SK-N-SH (cell line): ENCODE results near the gene SLAMF1. TPM values are rescaled to one million over a fixed set of nuclear protein-coding genes. Genes with fewer than 3 reads are reported as not detected.

ENCODE experiments used
- CTCF ChIA-PET: fragments of 300-600, 350-600 bp; formaldehyde crosslinking; extraction: SDS; loops from one replicate; lab custom pipeline; 2021; lab: Yijun Ruan, JAX
- POLR2A ChIA-PET: fragments of 350-600 bp; sonication (Branson Sonifier 250); formaldehyde crosslinking; extraction: SDS; loops from one replicate; lab custom pipeline; 2020; ENCODE audit warnings: antibody characterized with exemption, inconsistent platforms; lab: Yijun Ruan, JAX
- DNase-seq: peaks from one replicate; pipeline ENCODE4 v3.0.0; 2012
- H2AFZ ChIP-seq: fragments of 200-600 bp; sonication (generic); 2 replicates; pipeline ENCODE4 v1.8.1; 2016; ENCODE audit warnings: antibody characterized with exemption, mild to moderate bottlenecking, low read depth
- H3F3A ChIP-seq: fragments of 200-600 bp; sonication (generic); replicated peaks from 2 replicates; pipeline ENCODE3; 2016; ENCODE audit warnings: antibody characterized with exemption, mild to moderate bottlenecking; ENCODE audit not compliant: insufficient read depth
- H3K27ac ChIP-seq, 2 experiments: fragments of 200-500 bp in 1 of 2; fragments of 200-600 bp in 1 of 2; sonication (Bioruptor generic) in 1 of 2; sonication (generic), shearing (Covaris generic) in 1 of 2; 2 replicates each; pipeline versions ENCODE4 v1.5.1 to v1.6.1; 2014 to 2016; ENCODE audit warnings: low read depth in 2 of 2, inconsistent platforms in 1 of 2, low read length in 1 of 2, mild to moderate bottlenecking in 1 of 2, mixed read lengths in 1 of 2
- H3K27me3 ChIP-seq: fragments of 200-600 bp; sonication (generic), shearing (Covaris generic); 2 replicates; pipeline ENCODE4 v1.6.1; 2016; ENCODE audit warnings: mixed run types; ENCODE audit not compliant: insufficient read depth
- H3K36me3 ChIP-seq, 2 experiments: fragments of 200-500 bp in 1 of 2; fragments of 200-600 bp in 1 of 2; sonication (Bioruptor generic) in 1 of 2; sonication (generic) in 1 of 2; replicated peaks in 1 of 2; 2 replicates each; pipeline versions ENCODE3 to v1.5.1; 2014 to 2016; ENCODE audit warnings: low read length in 1 of 2, mild to moderate bottlenecking in 1 of 2; ENCODE audit not compliant: insufficient read depth in 2 of 2, control insufficient read depth in 1 of 2
- H3K4me1 ChIP-seq, 2 experiments: fragments of 200-500 bp in 1 of 2; fragments of 200-600 bp in 1 of 2; sonication (Bioruptor generic) in 1 of 2; sonication (generic), shearing (Covaris generic) in 1 of 2; 2 replicates each; pipeline versions ENCODE4 v1.5.1 to v1.6.1; 2014 to 2016; ENCODE audit warnings: low read depth in 1 of 2, low read length in 1 of 2, mixed run types in 1 of 2; ENCODE audit not compliant: insufficient read depth in 2 of 2, control insufficient read depth in 1 of 2
- H3K4me2 ChIP-seq: fragments of 200-600 bp; sonication (generic), shearing (Covaris generic); 2 replicates; pipeline ENCODE4 v1.6.1; 2017; ENCODE audit warnings: mixed run types
- H3K4me3 ChIP-seq, 2 experiments: fragments of 200-500 bp in 1 of 2; fragments of 200-600 bp in 1 of 2; sonication (Bioruptor generic) in 1 of 2; sonication (generic), shearing (Covaris generic) in 1 of 2; 2 replicates each; pipeline versions ENCODE4 v1.5.1 to v1.8.1; 2014 to 2016; ENCODE audit warnings: low read depth in 2 of 2, inconsistent platforms in 1 of 2, low read length in 1 of 2, mild to moderate bottlenecking in 1 of 2, mixed read lengths in 1 of 2, moderate library complexity in 1 of 2
- H3K79me2 ChIP-seq: fragments of 200-600 bp; sonication (generic); 2 replicates; pipeline ENCODE4 v1.8.1; 2017; ENCODE audit warnings: mild to moderate bottlenecking; ENCODE audit not compliant: insufficient read depth
- H3K9ac ChIP-seq: fragments of 200-600 bp; sonication (generic); 2 replicates; pipeline ENCODE4 v1.6.1; 2017; ENCODE audit warnings: mixed run types
- H3K9me2 ChIP-seq: fragments of 200-600 bp; sonication (generic); 2 replicates; pipeline ENCODE4 v1.6.1; 2017; ENCODE audit warnings: mixed run types
- H3K9me3 ChIP-seq: fragments of 200-600 bp; sonication (generic); 2 replicates; pipeline ENCODE4 v1.6.1; 2017; ENCODE audit warnings: mixed run types, mild to moderate bottlenecking, moderate library complexity
- H4K20me1 ChIP-seq: fragments of 200-600 bp; sonication (generic); 2 replicates; pipeline ENCODE4 v1.6.1; 2017; ENCODE audit warnings: mild to moderate bottlenecking, mixed run types; ENCODE audit not compliant: insufficient read depth
- CHD2 ChIP-seq: fragments of 150-350 bp; IDR thresholded peaks from 2 replicates; pipeline ENCODE4 v1.6.1; 2018; ENCODE audit warnings: low read length; ENCODE audit not compliant: partially characterized antibody
- EZH2phosphoT487 ChIP-seq: fragments of 200-600 bp; sonication (generic); IDR thresholded peaks from 2 replicates; pipeline ENCODE4 v1.6.1; 2017; ENCODE audit warnings: low read depth, mixed run types, mild to moderate bottlenecking, antibody characterized with exemption, moderate library complexity, borderline replicate concordance
- FOXJ3 ChIP-seq: sonication (generic); formaldehyde crosslinking; IDR thresholded peaks from 2 replicates; pipeline ENCODE4 v1.5.1; 2020; ENCODE audit warnings: mild to moderate bottlenecking, missing genetic modification reagents
- GATA2 ChIP-seq: sonication (generic); formaldehyde crosslinking; IDR thresholded peaks from 2 replicates; pipeline ENCODE4 v1.5.0; 2020; ENCODE audit warnings: mild to moderate bottlenecking, missing genetic modification reagents
- IRF3 ChIP-seq: fragments of 150-350 bp; IDR thresholded peaks from 2 replicates; pipeline ENCODE4 v1.6.1; 2016; ENCODE audit warnings: mild to moderate bottlenecking, low read depth, low read length
- NFIC ChIP-seq: IDR thresholded peaks from 2 replicates; pipeline ENCODE4 v1.4.0; 2012; ENCODE audit warnings: borderline replicate concordance
- RAD21 ChIP-seq: IDR thresholded peaks from 2 replicates; pipeline ENCODE4 v1.6.1; 2012; ENCODE audit warnings: mild to moderate bottlenecking, low read length
- REST ChIP-seq: IDR thresholded peaks from 2 replicates; pipeline ENCODE4 v1.6.1; 2012; ENCODE audit warnings: mild to moderate bottlenecking, low read depth, low read length, moderate library complexity
- RFX5 ChIP-seq: IDR thresholded peaks from 2 replicates; pipeline ENCODE4 v1.6.1; 2012; ENCODE audit warnings: mild to moderate bottlenecking, improper control_type of control experiment, low read length
- SIN3A ChIP-seq: IDR thresholded peaks from 2 replicates; pipeline ENCODE4 v1.6.1; 2012; ENCODE audit warnings: low read depth, mild to moderate bottlenecking, low read length, moderate library complexity, borderline replicate concordance
- SMC3 ChIP-seq: IDR thresholded peaks from 2 replicates; pipeline ENCODE4 v1.6.1; 2012; ENCODE audit warnings: low read depth, low read length, improper control_type of control experiment
- WGBS: methylation state at CpG from one replicate; pipeline ENCODE4 v1.1.6; 2017; ENCODE audit warnings: low lambda C conversion rate; 5-methylcytosine and 5-hydroxymethylcytosine counted together
- polyA plus RNA-seq, 3 experiments: library from polyadenylated mRNA; depleted of rRNA; stranded (reverse); fragments of >200 nt; gene quantifications; 2 replicates each; pipeline ENCODE4 v1.2.3, GENCODE V29; 2012

Gene SLAMF1
- polyA plus RNA-seq, 1 of the 3 experiments (the other 2 are of a cell fraction): not detected

- Histone ChIP-seq H3K4me3 (no peak overlapping the region), H3K79me2 (no peaks in the 10 kb centered on the region), H3K36me3 (no peaks in the 10 kb centered on the region), H4K20me1 (no peaks in the 10 kb centered on the region), H3K9ac (no peak overlapping the region), H3K27ac (no peak overlapping the region), H3K4me1 (no peaks in the 10 kb centered on the region), H3K9me2 (no peaks in the 10 kb centered on the region), H3K27me3 (peaks cover 7% of the 10 kb centered on the region; the same call in 1 of the 2 replicates), H3K9me3 (peaks cover 3% of the 10 kb centered on the region; the same call in 1 of the 2 replicates), H3F3A (no peaks in the 10 kb centered on the region), H3K4me2 (no peak overlapping the region), H2AFZ (no peak overlapping the region)
- CTCF ChIA-PET: no interaction called here
- no peak for DNase-seq
- WGBS: 6% methylated on average over 4 of the region's 4 CpGs
- POLR2A ChIA-PET: no interaction called here
- TF ChIP-seq CHD2 (no peak), IRF3 (no peak), NFIC (no peak), GATA2 (no peak), REST (no peak), EZH2phosphoT487 (no peak), RFX5 (no peak)
Measured at GRCh38 chr1:160670701-160671100, 23.9 kb upstream of the SLAMF1 start.

GRCh38 chr1:160669802-160670201 is 23.0 kb upstream of the SLAMF1 start:
- Histone ChIP-seq H3K9me3 (peaks cover 3% of the 10 kb centered on the region; the same call in 1 of the 2 replicates), H2AFZ (no peak overlapping the region), H3K4me3 (no peak overlapping the region), H3K27me3 (peaks cover 7% of the 10 kb centered on the region; the same call in 1 of the 2 replicates), H3F3A (no peaks in the 10 kb centered on the region), H3K9ac (no peak overlapping the region), H4K20me1 (no peaks in the 10 kb centered on the region), H3K4me2 (no peak overlapping the region), H3K36me3 (no peaks in the 10 kb centered on the region), H3K4me1 (no peaks in the 10 kb centered on the region), H3K9me2 (no peaks in the 10 kb centered on the region), H3K79me2 (no peaks in the 10 kb centered on the region), H3K27ac (no peak overlapping the region)
- CTCF ChIA-PET: no interaction called here
- DNase-seq: no peak
- 48% methylated on average over 20 of the region's 20 CpGs for WGBS
- TF ChIP-seq SIN3A (no peak), GATA2 (no peak), SMC3 (no peak), FOXJ3 (CRISPR knock-in tag) (no peak), IRF3 (no peak), RAD21 (no peak)
- POLR2A ChIA-PET: no interaction called here
